Keratinocyte (primary cell): ENCODE measurements around the gene FILIP1. TPM values are rescaled to one million over a fixed set of nuclear protein-coding genes. Genes with fewer than 3 reads are reported as not detected.

Experiments used
- DNase-seq: peaks from one replicate; pipeline ENCODE4 v3.0.0-alpha.2; 2011; ENCODE audit warnings: low read depth, missing footprints, low spot score
- FAIRE-seq: peaks from 2 replicates; lab custom pipeline; 2011; peaks lifted over from hg19 to GRCh38; lab: Jason Lieb, UNC
- H2AFZ ChIP-seq: 2 replicates; pipeline ENCODE4 v1.6.0; 2012; ENCODE audit warnings: low read length, control low read depth, inconsistent platforms; ENCODE audit not compliant: control insufficient read depth
- H3K27ac ChIP-seq: 2 replicates; pipeline ENCODE4 v1.5.1; 2011; ENCODE audit warnings: low read length; ENCODE audit not compliant: control insufficient read depth, insufficient read depth
- H3K27me3 ChIP-seq: 3 replicates; pipeline ENCODE4 v1.6.0; 2011; ENCODE audit warnings: low read length; ENCODE audit not compliant: control insufficient read depth, insufficient read depth; ENCODE audit errors: extremely low read depth
- H3K36me3 ChIP-seq, 2 experiments: 2 replicates in 1 of 2; 3 replicates in 1 of 2; pipeline ENCODE4 v1.5.1; 2011; ENCODE audit warnings: low read length in 2 of 2, mild to moderate bottlenecking in 1 of 2; ENCODE audit not compliant: control insufficient read depth in 2 of 2, insufficient read depth in 2 of 2; ENCODE audit errors: extremely low read depth in 1 of 2
- H3K4me1 ChIP-seq: 3 replicates; pipeline ENCODE4 v1.5.1; 2011; ENCODE audit warnings: low read length; ENCODE audit not compliant: control insufficient read depth, insufficient read depth; ENCODE audit errors: extremely low read depth
- H3K4me2 ChIP-seq: 3 replicates; pipeline ENCODE4 v1.6.0; 2011; ENCODE audit warnings: low read depth, low read length; ENCODE audit not compliant: control insufficient read depth, insufficient read depth; ENCODE audit errors: extremely low read depth
- H3K4me3 ChIP-seq, 3 experiments: fragments of 200-600 bp in 1 of 3; sonication (generic) in 1 of 3; 2 replicates in 2 of 3; 3 replicates in 1 of 3; pipeline ENCODE4 v1.5.1; 2011 to 2016; ENCODE audit warnings: low read length in 3 of 3, mild to moderate bottlenecking in 3 of 3, control low read depth in 2 of 3, inconsistent platforms in 1 of 3, low read depth in 1 of 3, mixed read lengths in 1 of 3, mixed run types in 1 of 3, moderate library complexity in 1 of 3; ENCODE audit not compliant: control insufficient read depth in 2 of 3, insufficient read depth in 2 of 3; ENCODE audit errors: extremely low read depth in 1 of 3
- H3K79me2 ChIP-seq: 2 replicates; pipeline ENCODE4 v1.6.0; 2012; ENCODE audit warnings: low read length; ENCODE audit not compliant: control insufficient read depth, insufficient read depth
- H3K9ac ChIP-seq: 3 replicates; pipeline ENCODE4 v1.6.0; 2011; ENCODE audit warnings: low read length; ENCODE audit not compliant: control insufficient read depth, insufficient read depth; ENCODE audit errors: extremely low read depth
- H3K9me1 ChIP-seq: 3 replicates; pipeline ENCODE4 v1.6.0; 2011; ENCODE audit warnings: low read length; ENCODE audit not compliant: control insufficient read depth, insufficient read depth; ENCODE audit errors: extremely low read depth
- H3K9me3 ChIP-seq: 2 replicates; pipeline ENCODE4 v1.5.1; 2012; ENCODE audit warnings: low read depth, low read length; ENCODE audit not compliant: control insufficient read depth
- H4K20me1 ChIP-seq: 3 replicates; pipeline ENCODE4 v1.6.0; 2011; ENCODE audit warnings: low read length; ENCODE audit not compliant: control insufficient read depth, insufficient read depth; ENCODE audit errors: extremely low read depth
- EZH2 ChIP-seq: IDR thresholded peaks from one replicate; pipeline ENCODE4 v1.6.1; 2012; ENCODE audit warnings: inconsistent platforms, mild to moderate bottlenecking, low read length, moderate library complexity
- dilution Hi-C: fragments of 300-500 bp; cut with MboI; formaldehyde crosslinking; loops from one replicate; pipeline ENCODE4 v1.7.0; 2020; ENCODE audit warnings: low sequenced_read_pairs; ENCODE audit not compliant: extremely low pct_ligation_motif_present
- polyA plus RNA-seq, 5 experiments: library from polyadenylated mRNA; depleted of rRNA in 3 of 5; stranded (reverse) in 3 of 5; stranded (forward) in 1 of 5; unstranded in 1 of 5; fragments of >200 nt; gene quantifications; 1 replicate in 1 of 5; 2 replicates in 3 of 5; 3 replicates in 1 of 5; pipeline versions ENCODE4 v1.2.1 to v1.2.3, GENCODE V29; 2011 to 2012; ENCODE audit warnings: missing spikeins in 2 of 5, low read depth in 1 of 5, low replicate concordance in 1 of 5
- TF ChIP-seq, protein P1 (sequence below), 3 experiments: IDR thresholded peaks in 1 of 3; conservative IDR thresholded peaks in 1 of 3; optimal IDR thresholded peaks in 1 of 3; 2 replicates in 2 of 3; 3 replicates in 1 of 3; pipeline versions ENCODE3 to v1.5.1; 2011; ENCODE audit warnings: low read length in 3 of 3, mild to moderate bottlenecking in 3 of 3, moderate library complexity in 2 of 3, control low read depth in 1 of 3, inconsistent platforms in 1 of 3; ENCODE audit not compliant: insufficient read depth in 2 of 3; ENCODE audit errors: extremely low read depth in 1 of 3

The FILIP1 gene
- polyA plus RNA-seq, 1 donor (not counting 4 experiments of a cell fraction or from before 2014, with no cell fraction given) = 0.01 TPM

DNA sequence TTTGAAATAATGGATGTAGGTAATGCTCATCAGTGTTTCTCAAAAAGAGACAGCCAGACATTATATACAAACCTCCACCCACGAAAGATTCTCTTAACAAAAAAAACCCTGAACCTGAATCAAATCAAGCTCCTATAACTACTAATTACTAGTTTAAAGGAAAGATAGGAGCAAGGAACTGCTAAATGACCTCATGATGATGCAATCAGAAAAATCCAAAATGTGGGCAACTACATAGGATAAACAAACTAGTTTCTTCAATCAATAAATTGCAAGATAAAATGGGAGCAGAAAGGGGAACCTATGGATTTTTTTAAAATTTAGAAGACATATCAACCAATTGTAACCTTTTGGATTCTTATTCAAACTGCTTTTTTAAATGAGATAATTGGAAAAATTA is 165.8 kb downstream of the FILIP1 start:
- H3K4me3 ChIP-seq = no peak overlapping the region

DNA sequence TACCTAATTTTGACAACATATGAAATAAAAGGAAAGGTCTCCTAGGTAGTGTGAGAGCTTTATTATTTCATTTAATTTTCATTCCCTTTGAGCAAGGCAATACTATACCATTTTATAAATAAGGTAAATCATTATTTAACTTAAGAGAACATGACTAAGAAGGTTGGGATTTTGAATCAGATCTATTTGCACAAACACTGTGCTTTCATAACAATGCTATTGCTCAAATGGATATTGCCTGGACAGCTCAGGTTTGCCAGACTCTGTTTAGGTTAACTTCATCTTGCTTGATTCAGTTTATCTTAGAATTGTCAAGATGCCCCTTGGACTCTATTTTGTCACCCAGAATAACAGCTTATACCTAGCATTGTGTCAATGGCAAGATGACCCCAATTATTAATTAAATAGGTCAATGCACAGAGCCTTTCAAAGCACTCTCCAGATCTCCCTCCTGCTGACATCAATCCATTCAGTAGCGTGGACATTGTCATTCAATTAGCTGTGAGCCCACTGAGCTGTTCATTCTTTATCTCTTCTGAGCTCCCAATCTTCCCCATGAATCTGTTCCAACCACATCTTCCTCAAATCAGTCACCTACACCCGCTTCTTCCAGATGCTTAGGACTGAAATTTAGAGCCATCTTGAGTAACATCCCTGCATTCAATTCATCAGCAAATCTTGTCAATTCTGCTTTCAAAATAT is 166.9 kb downstream of the FILIP1 start:
- dilution Hi-C loops = no loop called here
- Histone ChIP-seq H3K9me3 (no peaks in the 10 kb centered on the region), H3K9ac (no peak overlapping the region), H3K79me2 (no peaks in the 10 kb centered on the region), H3K27ac (no peak overlapping the region), H3K27me3 (no peaks in the 10 kb centered on the region), H3K36me3 (no peaks in the 10 kb centered on the region), H3K4me3 (no peak overlapping the region), H4K20me1 (no peaks in the 10 kb centered on the region), H2AFZ (no peak overlapping the region), H3K4me2 (no peak overlapping the region), H3K9me1 (no peaks in the 10 kb centered on the region), H3K4me1 (no peaks in the 10 kb centered on the region)
- FAIRE-seq (no peak), DNase-seq (no peak)
- TF ChIP-seq, protein P1, sequence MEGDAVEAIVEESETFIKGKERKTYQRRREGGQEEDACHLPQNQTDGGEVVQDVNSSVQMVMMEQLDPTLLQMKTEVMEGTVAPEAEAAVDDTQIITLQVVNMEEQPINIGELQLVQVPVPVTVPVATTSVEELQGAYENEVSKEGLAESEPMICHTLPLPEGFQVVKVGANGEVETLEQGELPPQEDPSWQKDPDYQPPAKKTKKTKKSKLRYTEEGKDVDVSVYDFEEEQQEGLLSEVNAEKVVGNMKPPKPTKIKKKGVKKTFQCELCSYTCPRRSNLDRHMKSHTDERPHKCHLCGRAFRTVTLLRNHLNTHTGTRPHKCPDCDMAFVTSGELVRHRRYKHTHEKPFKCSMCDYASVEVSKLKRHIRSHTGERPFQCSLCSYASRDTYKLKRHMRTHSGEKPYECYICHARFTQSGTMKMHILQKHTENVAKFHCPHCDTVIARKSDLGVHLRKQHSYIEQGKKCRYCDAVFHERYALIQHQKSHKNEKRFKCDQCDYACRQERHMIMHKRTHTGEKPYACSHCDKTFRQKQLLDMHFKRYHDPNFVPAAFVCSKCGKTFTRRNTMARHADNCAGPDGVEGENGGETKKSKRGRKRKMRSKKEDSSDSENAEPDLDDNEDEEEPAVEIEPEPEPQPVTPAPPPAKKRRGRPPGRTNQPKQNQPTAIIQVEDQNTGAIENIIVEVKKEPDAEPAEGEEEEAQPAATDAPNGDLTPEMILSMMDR (optimal IDR thresholded peaks at IDR 0.05 in 1 of 3, IDR thresholded peaks at IDR 0.05 in 1 of 3, conservative IDR thresholded peaks at IDR 0.05 in 1 of 3; ENCODE audit: extremely low read depth in 1 of 3, insufficient read depth in 2 of 3, low read length in 3 of 3) = no peak
- TF ChIP-seq EZH2 = no peak

More for the DNA sequence above, 165.8 kb downstream of the FILIP1 start:
- Histone ChIP-seq H4K20me1 (no peaks in the 10 kb centered on the region), H3K36me3 (no peaks in the 10 kb centered on the region), H3K4me1 (no peaks in the 10 kb centered on the region), H3K79me2 (no peaks in the 10 kb centered on the region), H2AFZ (no peak overlapping the region), H3K4me2 (no peak overlapping the region), H3K9me1 (no peaks in the 10 kb centered on the region), H3K27me3 (peaks cover 5% of the 10 kb centered on the region), H3K9ac (no peak overlapping the region), H3K9me3 (no peaks in the 10 kb centered on the region), H3K27ac (no peak overlapping the region)
- DNase-seq = no peak
- FAIRE-seq = no peak
- TF ChIP-seq, protein P1 (optimal IDR thresholded peaks at IDR 0.05 in 1 of 3, IDR thresholded peaks at IDR 0.05 in 1 of 3, conservative IDR thresholded peaks at IDR 0.05 in 1 of 3; ENCODE audit: extremely low read depth in 1 of 3, insufficient read depth in 2 of 3, low read length in 3 of 3) = no peak
- TF ChIP-seq EZH2 = no peak
- dilution Hi-C loops = no loop called here
